NCI-H226 (cell line): ENCODE measurements around the gene KCNMA1.

ENCODE experiments used
- DNase-seq: peaks from one replicate; pipeline ENCODE4 v3.0.0-alpha.2; 2015

Gene KCNMA1

GRCh38 chr10:76991621-76992020 lies 646.0 kb downstream of the KCNMA1 start:
- no peak for DNase-seq

- no peak for DNase-seq
Observed at GRCh38 chr10:76990561-76990960, 647.0 kb downstream of the KCNMA1 start.

GRCh38 chr10:76984559-76985443 lies 652.8 kb downstream of the KCNMA1 start:
- peak; percentile 27 for DNase-seq

GRCh38 chr10:76983624-76984023 lies 654.0 kb downstream of the KCNMA1 start:
- no peak for DNase-seq

- no peak for DNase-seq
Observed at GRCh38 chr10:76982671-76983070, 654.9 kb downstream of the KCNMA1 start.

- DNase-seq = no peak
Observed at GRCh38 chr10:76981251-76981650, 656.4 kb downstream of the KCNMA1 start.

- no peak for DNase-seq
Observed at GRCh38 chr10:76977901-76978300, 659.7 kb downstream of the KCNMA1 start.

GRCh38 chr10:76977046-76977445 lies 660.6 kb downstream of the KCNMA1 start:
- no peak for DNase-seq

GRCh38 chr10:76976142-76976541 lies 661.5 kb downstream of the KCNMA1 start:
- DNase-seq = no peak

GRCh38 chr10:76975126-76975525 lies 662.5 kb downstream of the KCNMA1 start:
- no peak for DNase-seq

GRCh38 chr10:76974017-76974691 lies 663.5 kb downstream of the KCNMA1 start:
- DNase-seq = no peak

GRCh38 chr10:76973091-76974016 lies 664.3 kb downstream of the KCNMA1 start:
- DNase-seq = no peak

- DNase-seq = no peak
Observed at GRCh38 chr10:76972541-76972940, 665.1 kb downstream of the KCNMA1 start.

GRCh38 chr10:76971547-76972170 lies 665.9 kb downstream of the KCNMA1 start:
- no peak for DNase-seq

- no peak for DNase-seq
Observed at GRCh38 chr10:76970711-76971519, 666.7 kb downstream of the KCNMA1 start.

- no peak for DNase-seq
Observed at GRCh38 chr10:76969366-76969948, 668.2 kb downstream of the KCNMA1 start.

GRCh38 chr10:76968483-76968882 lies 669.1 kb downstream of the KCNMA1 start:
- DNase-seq = no peak

GRCh38 chr10:76962851-76963250 lies 674.8 kb downstream of the KCNMA1 start:
- no peak for DNase-seq

GRCh38 chr10:76961841-76962240 lies 675.8 kb downstream of the KCNMA1 start:
- DNase-seq = no peak

GRCh38 chr10:76959111-76959510 lies 678.5 kb downstream of the KCNMA1 start:
- DNase-seq = no peak

- no peak for DNase-seq
Observed at GRCh38 chr10:76954838-76955237, 682.8 kb downstream of the KCNMA1 start.
